ENCODE results near the gene PRKCSH.
"Not testable (repeated sequence)": the region's sequence is repeated elsewhere in the genome, so short reads cannot be mapped to it uniquely, and the experiment has no call there.

The PRKCSH gene, protein sequence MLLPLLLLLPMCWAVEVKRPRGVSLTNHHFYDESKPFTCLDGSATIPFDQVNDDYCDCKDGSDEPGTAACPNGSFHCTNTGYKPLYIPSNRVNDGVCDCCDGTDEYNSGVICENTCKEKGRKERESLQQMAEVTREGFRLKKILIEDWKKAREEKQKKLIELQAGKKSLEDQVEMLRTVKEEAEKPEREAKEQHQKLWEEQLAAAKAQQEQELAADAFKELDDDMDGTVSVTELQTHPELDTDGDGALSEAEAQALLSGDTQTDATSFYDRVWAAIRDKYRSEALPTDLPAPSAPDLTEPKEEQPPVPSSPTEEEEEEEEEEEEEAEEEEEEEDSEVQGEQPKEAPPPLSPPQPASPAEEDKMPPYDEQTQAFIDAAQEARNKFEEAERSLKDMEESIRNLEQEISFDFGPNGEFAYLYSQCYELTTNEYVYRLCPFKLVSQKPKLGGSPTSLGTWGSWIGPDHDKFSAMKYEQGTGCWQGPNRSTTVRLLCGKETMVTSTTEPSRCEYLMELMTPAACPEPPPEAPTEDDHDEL

DNA sequence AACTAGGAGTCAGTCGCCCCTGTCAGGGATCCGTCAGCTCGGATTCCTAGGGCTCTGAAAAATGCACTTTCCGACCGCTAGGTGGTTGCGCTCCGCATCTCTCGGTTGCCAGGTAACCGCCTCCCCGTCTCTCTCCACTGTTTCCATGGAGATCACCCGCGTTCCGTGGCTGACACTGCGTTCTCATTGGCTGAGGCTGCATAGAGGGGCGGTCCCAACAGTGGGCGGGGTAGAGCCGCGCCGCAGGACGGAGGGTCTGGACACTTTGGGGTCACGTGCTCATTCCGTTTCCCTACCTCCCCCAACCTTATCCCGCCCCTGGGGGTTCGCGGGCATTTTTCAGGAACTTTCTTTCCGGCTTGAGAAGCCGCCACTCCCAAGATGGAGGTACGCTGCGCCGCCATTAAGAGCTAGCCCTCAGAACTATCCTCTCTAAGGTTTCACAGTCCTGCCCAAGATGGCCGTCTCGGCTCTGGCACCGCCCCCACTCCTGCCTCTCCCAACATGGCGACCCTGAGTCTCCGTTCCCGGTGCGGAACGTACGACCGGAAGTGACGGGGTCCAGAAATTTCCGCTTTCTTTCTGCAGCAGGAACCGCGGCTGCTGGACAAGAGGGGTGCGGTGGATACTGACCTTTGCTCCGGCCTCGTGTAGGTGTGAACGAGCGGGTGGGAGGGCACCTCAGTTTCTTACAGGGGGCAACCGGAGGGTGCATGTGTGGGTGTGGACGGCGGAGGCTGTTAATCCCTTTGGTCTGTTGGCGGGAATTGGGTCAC, at the start of gene PRKCSH, which contains the start of gene ODAD3:
Gene PRKCSH (plus strand): TSS at position 579 of the 776 bp plus-strand sequence. CDS start 483 bp downstream, outside the sequence.
Gene ODAD3 (minus strand): TSS at position 65 of the 776 bp plus-strand sequence. CDS start 105 bp downstream, outside the sequence.
- DNase-seq (ENCODE audit: low spot score): peak; percentile 99

DNA sequence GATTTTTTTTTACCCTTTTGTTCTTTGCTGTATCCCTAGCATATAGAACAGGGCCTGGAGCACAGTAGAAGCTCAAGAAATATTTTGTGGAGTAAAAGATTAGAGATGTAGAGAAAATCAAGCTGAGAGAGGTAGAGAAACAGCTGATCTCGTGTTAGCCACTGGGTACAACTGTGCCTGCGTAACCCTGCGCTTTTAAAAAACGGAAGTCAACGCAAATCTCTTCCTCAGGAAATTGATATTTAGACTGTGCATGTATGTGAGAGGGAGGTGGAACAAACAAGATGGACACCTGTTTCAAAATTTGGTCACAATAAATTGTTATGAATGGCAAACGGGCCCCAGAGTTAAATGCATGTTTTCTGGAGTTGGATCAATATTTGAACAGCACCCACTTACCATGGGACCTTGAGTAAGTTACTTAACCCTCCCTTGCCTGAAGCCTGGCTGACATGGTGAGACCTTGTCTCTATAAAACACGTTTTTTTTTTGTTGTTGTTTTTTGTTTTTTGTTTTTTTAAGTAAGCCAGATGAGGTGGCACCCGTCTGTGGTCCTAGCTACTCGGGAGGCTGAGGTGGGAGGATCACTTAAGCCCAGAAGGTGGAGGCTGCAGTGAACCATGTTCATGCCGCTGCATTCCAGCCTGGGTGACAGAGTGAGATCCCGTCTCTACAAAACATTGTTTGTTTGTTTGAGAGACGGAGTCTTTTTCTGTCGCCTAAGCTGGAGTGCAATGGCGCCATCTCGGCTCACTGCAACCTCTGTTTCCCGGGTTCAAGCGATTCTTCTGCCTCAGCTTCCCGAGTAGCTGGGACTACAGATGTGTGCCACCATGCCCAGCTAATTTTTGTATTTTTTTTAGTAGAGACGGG, 48.0 kb upstream of the PRKCSH start:
- no peak for DNase-seq (ENCODE audit: low spot score)

DNA sequence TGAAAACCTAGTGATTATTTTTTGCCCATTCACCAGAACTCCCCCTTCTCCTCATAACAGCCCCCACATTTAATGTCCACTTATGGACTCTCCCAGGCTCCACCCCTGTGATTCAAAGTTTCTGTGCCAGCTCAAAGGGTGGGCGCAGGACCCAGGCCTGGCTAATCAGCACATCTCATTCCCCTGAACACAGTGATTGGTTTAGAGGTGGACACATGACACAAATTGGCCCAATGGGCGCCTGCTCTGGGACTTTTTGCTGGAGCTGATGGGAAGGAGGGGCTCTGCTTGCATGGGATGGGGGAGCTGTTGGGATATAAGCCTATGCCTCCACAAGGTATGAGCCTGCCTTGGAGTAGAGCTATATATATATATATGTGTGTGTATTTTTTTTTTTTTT, 45.1 kb upstream of the PRKCSH start:
- no peak for DNase-seq (ENCODE audit: low spot score)

DNA sequence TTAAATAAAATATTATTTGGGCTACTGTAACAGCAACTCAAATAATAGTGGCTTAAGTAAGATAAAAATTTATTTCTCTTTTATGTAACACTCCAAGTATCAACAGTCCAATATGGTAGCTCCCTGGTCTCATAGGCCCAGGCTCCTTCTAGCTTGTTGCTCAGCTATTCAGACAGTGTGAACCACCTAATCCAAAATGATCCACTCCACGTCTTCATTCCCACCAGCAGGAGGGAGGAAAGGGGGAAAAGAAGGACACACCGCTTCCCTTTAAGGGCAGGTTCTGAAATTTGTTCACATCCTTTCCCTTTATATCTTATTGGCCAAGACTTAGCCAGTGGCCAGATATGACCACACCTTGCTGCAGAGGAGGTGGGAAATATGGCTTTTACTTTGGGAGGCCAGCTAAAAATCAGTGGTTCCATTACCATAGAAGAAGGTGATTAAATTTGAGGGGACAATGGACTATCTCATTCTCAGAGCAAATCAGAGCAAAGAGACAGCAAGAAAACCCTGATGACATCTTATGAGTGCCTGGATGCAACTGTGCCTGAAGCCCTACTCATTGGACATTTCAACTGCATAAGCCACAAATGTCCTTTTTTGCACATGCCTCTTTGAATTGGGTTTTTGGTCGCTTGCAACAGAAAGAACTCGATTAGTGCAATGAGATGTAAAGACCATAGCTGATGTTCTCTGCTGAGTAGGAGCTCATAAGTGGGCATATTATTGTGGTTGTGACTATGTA, 44.3 kb upstream of the PRKCSH start:
- DNase-seq (ENCODE audit: low spot score): no peak

DNA sequence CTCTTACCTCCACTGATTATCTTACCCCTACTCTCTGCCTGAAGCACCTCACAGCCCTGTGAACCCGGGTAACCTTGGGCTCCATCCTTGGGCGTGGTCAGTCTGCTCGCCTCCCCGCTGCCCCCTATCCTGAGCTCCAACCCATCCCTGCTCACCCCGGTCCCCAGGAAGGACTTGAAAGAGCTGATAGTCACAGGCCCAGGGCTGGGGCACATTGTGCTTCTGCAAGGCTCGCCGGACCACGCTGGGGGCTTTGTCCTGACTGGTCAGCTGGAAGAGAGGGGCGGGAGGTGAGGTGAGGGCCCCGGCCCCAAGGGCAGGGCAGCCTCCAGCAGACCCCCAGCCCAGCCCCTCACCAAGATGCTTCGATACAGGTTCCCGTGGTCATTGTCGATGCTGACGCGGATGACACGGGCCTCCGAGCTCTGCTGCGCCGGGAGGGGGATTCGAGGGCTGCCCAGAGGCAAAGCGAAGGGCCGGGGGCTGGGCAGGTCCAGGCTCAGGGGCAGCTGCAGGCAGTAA, 38.3 kb upstream of the PRKCSH start:
- DNase-seq (ENCODE audit: low spot score): no peak

DNA sequence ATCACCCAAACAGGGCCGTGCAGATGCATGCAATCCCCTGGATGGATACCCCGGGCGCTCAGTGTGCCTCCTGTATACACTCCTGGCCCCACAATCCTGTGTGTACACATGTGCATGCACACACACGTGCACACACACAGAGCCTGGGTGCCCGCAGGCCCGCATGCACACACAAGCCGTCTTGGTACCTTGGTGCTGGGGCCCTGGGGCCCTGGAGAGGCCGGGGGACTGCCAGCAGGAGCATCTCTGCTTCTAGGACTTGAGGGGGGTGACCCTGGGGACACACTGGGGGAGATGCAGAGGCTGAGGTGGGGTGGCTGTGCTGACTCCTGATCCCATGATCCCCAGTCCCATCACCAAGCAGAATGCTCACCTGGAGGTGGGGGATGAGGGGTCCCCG, 35.8 kb upstream of the PRKCSH start:
- no peak for DNase-seq (ENCODE audit: low spot score)

DNA sequence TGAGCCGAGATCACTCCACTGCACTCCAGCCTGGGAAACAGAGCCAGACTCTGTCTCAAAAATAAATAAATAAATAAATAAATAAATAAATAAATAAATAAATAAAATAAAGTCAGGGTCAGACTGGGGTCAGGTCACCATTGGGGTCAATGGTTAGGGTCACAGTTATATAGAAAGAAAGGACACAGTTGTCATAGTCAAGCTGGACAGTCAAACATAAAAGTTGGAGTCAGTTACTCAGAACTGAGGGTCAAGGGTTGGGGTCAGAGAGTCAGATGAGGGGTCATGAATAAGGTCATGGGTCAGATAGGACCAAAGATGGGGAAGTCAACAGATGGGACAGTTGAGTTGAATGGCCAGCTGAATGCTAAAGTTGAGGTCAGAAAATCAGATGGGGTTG, 34.6 kb upstream of the PRKCSH start:
- no peak for DNase-seq (ENCODE audit: low spot score)

DNA sequence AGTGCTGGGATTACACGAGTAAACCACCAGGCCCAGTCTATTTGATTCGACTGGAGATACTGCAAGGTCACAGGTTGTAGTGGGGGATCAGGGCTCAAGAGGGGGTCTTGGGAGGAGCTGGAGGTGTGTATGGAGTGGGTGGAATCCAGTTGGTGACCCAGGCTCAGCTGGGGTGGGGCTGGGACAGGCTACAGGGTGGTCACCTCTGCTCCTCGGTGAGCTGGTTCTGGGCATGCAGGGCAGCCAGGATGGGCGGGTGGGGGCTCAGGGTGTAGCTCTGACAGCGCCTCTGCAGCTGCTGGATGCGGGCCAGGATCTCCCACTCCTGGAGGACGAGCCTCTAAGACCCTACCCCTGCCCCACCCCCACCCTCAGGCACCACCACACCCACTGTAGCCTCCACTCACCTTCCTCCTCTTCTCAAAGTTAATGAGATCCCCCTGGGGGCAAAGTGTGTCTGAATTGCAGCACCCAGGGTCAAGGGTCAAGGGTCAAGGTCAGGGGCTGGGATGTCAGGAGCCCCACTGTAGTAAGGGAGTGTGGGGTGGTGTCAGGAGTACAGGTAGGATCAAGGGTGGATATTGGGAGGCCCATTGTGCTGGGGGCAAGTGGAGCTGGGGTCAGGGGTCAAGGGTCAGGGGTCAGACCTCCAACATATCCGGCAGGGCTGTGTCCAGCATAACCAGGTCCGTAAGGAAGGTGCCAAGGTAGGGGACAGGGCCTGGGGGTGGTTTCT, 33.5 kb upstream of the PRKCSH start:
- DNase-seq (ENCODE audit: low spot score): no peak

DNA sequence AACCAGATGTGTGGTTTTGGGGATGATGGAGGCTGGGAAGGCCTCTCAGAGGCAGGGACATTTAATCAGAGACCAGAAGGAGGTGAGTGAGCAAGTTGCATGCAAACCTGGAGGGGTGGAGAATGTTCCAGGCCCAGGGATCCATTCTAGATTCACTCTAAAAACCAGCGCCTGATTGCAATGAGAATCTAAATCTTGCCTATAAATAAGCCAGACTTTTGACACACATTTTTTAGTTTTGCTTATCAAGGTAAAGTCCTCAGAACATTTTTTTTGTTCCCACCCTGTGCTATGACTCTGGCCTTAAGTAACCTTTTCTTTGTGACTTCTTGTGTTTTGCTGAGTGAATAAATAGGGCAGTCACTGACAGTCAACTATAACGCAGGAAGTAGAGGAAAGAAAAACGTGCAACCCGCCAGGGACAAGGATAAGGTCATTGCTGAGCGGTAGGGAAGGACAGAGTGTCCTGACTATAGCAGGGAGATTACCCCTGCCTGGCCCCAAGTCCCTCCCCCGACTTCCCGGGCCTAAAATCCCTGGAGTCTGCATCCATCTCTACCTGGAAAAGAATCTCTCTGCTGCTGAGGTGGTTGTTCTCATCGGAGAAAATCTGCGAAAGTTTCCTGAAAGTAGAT, 30.7 kb upstream of the PRKCSH start:
- DNase-seq (ENCODE audit: low spot score): no peak

DNA sequence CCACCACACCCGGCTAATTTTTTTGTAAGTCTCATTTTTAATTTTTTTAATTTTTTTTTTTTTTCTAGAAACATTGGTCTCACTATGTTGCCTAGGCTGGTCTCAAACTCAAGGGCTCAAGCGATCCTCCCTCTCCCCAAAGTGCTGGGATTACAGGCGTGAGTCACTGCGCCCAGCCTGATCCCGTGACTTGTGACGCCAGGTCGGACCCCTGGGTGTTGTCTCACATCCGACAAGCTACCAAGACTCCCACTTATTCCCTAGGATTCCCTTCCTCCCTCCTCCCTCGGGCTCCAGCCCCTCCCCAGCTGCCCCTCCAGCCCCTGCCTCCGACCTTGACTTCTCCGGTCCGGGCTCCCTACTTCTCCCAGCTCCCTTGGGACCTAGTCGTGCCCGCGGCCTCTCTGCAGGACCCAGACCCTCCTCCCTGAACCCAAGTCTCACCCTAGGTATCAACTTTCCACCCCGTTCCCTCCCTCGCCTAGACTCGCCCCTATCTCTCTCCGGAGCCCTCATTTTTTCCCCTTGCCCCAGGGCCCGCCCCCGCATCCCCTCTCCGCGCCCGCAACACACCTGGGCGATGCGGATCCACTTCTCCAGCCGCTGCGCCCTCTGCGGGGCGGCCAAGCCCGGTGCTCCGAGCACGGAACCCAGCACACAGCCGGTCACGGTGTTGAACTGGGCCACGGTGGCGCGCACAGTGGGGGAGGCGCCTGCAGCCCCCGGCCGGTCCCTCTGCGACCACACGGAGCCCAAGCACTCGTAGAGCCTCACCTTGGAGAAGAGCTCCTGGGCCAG, 29.4 kb upstream of the PRKCSH start:
- DNase-seq (ENCODE audit: low spot score): no peak

DNA sequence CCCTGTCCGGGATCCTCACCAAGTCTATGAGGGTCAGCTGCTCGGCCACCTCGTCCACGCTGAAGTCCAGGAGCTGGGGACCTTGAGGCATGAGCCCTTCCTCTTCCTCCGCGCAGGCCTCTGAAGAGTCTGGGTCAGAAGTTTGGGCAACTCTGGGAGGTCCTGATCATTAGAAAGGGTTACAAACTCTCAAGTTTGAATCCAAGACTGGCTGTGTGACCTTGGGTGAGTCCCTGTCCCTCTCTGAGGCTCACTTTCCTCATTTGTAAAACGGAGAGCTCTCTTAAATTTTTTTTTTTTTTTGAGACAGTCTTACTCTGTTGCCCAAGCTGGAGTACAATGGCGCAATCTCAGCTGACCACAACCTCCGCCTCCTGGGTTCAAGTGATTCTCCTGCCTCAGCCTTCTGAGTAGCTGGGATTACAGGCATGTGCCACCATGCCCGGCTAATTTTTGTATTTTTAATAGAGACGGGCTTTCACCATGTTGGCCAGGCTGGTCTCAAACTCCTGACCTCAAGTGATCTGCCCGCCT, 28.7 kb upstream of the PRKCSH start:
- not testable (repeated sequence) for DNase-seq (ENCODE audit: low spot score)

DNA sequence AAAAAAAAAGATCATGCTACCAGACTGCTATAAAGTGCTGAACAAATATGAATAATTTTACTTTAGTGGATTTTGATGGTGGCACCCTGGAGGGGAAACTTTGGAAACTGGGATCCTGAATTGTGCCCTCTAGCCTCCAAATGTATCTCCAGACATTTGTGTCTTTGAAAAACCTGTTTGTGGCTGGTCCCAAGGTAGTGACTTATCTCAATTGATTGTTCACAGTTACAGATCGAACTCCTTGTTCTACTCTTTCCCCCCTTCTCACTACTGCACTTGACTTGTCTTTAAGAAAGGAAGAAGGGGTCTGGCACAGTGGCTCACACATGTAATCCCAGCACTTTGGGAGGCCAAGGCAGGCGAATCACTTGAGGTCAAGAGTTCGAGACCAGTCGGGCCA, 26.8 kb upstream of the PRKCSH start:
- no peak for DNase-seq (ENCODE audit: low spot score)

DNA sequence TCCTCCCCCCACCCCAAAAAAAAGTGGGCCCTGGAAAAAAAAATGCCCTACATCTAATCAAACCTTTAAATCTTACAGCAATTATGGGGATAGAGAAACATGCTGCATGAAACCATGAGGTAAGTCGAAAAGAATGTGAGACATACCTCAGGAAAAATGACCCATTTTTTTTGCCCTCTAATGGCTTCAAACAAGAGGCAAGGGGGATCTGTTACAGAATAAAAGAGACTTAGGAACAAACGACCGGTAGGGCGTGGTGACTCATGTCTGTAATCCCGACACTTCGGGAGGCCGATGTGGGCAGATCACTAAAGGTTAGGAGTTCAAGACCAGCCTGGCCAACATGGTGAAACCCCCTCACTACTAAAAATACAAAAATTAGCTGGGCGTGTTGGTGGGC, 24.8 kb upstream of the PRKCSH start:
- no peak for DNase-seq (ENCODE audit: low spot score)

DNA sequence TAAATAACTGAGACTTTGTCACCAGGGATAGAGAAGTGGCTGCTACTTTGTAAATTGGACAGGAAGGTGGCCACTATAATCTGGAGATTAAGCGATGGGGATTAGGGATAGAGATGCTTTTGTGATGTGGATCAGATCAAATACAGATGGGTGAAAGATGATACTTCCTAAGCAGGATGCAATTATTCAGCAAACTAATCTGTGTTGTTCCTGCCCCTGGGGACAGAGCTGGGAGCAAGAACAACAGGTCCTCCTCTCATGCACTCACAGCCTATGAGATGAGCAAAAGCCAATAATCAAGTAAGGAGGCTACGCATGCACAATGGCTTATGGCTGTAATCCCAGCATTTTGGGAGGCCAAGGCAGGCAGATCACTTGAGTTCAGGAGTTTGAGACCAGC, 20.9 kb upstream of the PRKCSH start:
- no peak for DNase-seq (ENCODE audit: low spot score)

DNA sequence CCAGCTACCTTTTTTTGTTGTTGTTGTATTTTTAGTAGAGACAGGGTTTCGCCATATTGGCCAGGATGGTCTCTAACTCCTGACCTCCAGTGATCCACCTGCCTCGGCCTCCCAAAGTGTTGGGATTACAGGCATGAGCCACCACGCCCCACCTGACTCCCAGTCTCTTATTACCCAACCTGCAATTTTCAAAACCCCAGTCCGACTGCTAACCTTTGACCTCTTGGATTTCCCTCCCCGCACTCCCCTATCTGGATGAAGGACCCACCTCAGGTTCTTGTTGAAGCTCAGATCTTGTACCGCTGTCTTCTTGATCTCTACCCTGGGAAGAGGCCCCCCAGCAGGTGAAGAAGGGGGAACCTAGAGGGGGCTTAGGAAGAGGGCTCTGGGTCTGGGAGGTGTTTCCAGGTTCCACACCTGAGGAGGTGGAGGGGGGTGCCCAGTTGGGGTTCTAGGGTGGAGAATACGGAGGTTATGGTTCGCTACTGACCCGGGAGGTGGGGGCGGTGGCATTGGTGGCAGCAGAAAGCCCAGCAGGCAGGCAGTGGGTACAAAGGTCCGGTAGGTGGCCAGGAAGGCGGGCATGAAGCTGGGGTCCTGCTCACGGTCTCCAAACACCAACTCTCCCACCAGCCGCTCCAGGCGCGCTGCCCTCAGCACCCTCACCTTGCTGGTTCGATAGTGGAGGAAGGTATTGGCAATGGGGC, 18.9 kb upstream of the PRKCSH start:
- DNase-seq (ENCODE audit: low spot score): no peak

DNA sequence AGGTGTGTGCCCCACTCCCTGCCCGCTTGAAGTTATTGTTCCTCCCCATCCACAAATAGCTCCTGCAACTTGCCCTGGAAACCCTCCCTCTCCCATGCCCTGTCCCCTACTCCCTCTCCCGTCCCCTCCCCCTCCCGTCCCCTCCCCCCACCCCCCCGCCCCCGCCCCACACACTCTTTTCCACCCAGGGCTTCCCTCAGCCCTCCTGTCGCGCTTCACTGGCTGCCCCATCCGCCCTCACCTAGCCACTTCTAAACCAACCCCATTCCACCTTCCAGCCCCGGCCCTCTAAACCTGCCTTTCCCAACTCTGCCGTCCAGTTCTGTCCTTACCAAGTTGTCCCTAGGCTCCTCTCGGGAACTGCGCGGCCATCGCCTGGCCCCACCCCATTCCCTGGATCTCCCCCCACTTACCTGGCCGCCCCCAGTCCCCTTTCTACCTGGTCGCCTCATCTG, 17.3 kb upstream of the PRKCSH start:
- no peak for DNase-seq (ENCODE audit: low spot score)

DNA sequence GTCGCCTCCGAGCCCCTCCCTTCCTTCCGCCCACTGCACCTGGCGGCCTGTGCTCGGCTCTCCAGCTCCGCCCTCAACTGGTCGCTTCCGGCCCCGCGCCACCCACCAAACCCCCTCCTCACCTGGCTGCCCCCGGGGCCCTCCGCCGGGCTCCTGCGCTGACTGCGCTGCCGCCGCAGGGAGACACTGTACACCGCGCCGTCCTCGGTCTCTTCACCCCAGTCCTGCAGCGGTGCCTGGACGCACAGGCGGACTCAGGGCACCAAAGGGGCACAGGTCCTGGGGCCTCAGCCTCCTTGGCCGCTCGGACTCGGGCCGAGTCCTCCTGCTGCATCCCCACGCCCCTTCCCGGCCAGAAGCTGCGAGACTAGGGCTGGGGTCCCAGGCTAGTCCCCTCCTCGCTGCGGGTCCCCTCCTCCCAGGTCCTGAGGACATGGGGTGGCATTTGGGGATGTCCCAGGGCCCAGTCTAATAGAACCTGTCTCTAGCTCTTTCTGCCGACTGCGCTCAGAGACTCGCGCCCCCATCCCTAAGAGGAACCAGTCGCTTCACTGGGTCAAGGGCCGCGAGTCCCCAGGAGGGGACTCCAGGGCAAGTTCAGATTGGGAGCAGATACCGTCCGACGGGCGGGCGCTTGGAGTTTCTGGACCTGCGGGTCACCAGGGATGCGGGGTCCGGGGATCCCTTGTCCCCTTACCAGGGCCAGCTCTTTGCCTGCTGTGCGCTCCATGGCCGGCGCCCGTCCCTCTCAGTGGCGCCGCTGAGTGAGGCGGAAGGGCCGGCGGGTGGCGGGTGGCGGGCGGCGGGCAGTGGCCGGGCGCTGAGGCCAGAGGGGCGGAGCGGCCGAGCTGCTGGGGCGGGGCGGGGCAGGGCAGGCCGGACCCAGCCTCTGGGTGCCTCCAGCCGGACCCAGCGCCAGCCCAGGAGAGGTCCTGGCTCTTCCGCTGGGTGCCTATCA, 16.6 kb upstream of the PRKCSH start, which contains the start of gene RGL3:
Gene RGL3 (minus strand): TSS at position 766 of the 958 bp plus-strand sequence. CDS start 36 bp downstream, at position 730.
- peak; percentile 84 for DNase-seq (ENCODE audit: low spot score)

Data from AG08396 (cell line).